LNCaP clone FGC (cell line): ENCODE results near the gene PCDHGA7.
"Not testable (repeated sequence)": the region's sequence is repeated elsewhere in the genome, so short reads cannot be mapped to it uniquely, and the experiment has no call there.

ENCODE experiments used
- DNase-seq: peaks from one replicate; pipeline ENCODE4 v3.0.0-alpha.2; 2011; ENCODE audit warnings: low read depth
- H3K4me3 ChIP-seq: 2 replicates; pipeline ENCODE4 v1.5.1; 2011; ENCODE audit warnings: mild to moderate bottlenecking, low read depth, low read length, control low read depth
- CTCF ChIP-seq: IDR thresholded peaks from 2 replicates; pipeline ENCODE4 v1.5.1; 2012; ENCODE audit warnings: mild to moderate bottlenecking; ENCODE audit not compliant: control insufficient read depth, insufficient read depth; ENCODE audit errors: extremely low read depth

Gene PCDHGA7

GRCh38 chr5:141384471-141385267, 2.1 kb downstream of the PCDHGA7 start:
- H3K4me3 ChIP-seq, result no peak overlapping the region
- no peak for TF ChIP-seq CTCF
- DNase-seq, result no peak

- peak; percentile 25; the same call in 1 of the 2 replicates for TF ChIP-seq CTCF
- DNase-seq, H3K4me3 ChIP-seq: not testable (repeated sequence)
These were observed 5.2 kb downstream of the PCDHGA7 start, which contains the start of gene PCDHGB4 for GRCh38 chr5:141387557-141388311. PCDHGB4 (plus strand) TSS chr5:141387698; CDS start chr5:141387885, 187 bp downstream.

GRCh38 chr5:141388661-141389060, 6.1 kb downstream of the PCDHGA7 start:
- no peak for TF ChIP-seq CTCF
- no peak overlapping the region for H3K4me3 ChIP-seq
- no peak for DNase-seq

- no peak for DNase-seq
- TF ChIP-seq CTCF, result no peak
- no peak overlapping the region for H3K4me3 ChIP-seq
These were observed 6.9 kb downstream of the PCDHGA7 start for GRCh38 chr5:141389153-141390042.

GRCh38 chr5:141392429-141393198, 10.1 kb downstream of the PCDHGA7 start, which contains the start of gene PCDHGA8:
PCDHGA8 (plus strand) TSS chr5:141392633; CDS start chr5:141392814, 181 bp downstream.
- peak within 1 kb of the TSS; percentile 46 for H3K4me3 ChIP-seq
- no peak for DNase-seq
- TF ChIP-seq CTCF, result peak; percentile 38

- H3K4me3 ChIP-seq, result no peak overlapping the region
- no peak for TF ChIP-seq CTCF
- DNase-seq, result no peak
These were observed 10.7 kb downstream of the PCDHGA7 start for GRCh38 chr5:141393267-141393666.

GRCh38 chr5:141394401-141395187, 12.1 kb downstream of the PCDHGA7 start:
- DNase-seq, H3K4me3 ChIP-seq: not testable (repeated sequence)
